SU-DHL-6 (cell line): ENCODE data around the gene ARSB.

ENCODE experiments used
- H2AFZ ChIP-seq: fragments of 200-600 bp; sonication (generic); 2 replicates; pipeline ENCODE4 v1.6.1; 2014; ENCODE audit warnings: low read depth, mild to moderate bottlenecking, moderate library complexity, mixed read lengths, antibody characterized with exemption, low read length; ENCODE audit not compliant: severe bottlenecking
- H3F3A ChIP-seq: fragments of 200-600 bp; shearing (Covaris generic); 2 replicates; pipeline ENCODE4 v1.6.0; 2016; ENCODE audit warnings: antibody characterized with exemption, mild to moderate bottlenecking; ENCODE audit not compliant: insufficient read depth
- H3K27ac ChIP-seq: fragments of 200-600 bp; sonication (generic); 2 replicates; pipeline ENCODE4 v1.5.1; 2016; ENCODE audit warnings: low read depth, mild to moderate bottlenecking, low read length, moderate library complexity, mixed read lengths
- H3K27me3 ChIP-seq: fragments of 200-600 bp; sonication (generic), shearing (Covaris generic); 2 replicates; pipeline ENCODE4 v1.6.0; 2014; ENCODE audit warnings: mild to moderate bottlenecking, low read length
- H3K36me3 ChIP-seq: fragments of 200-600 bp; sonication (generic); 2 replicates; pipeline ENCODE4 v1.6.1; 2014; ENCODE audit warnings: mild to moderate bottlenecking, low read length, mixed read lengths
- H3K4me2 ChIP-seq: fragments of 300-600, 200-600 bp; shearing (Covaris generic), sonication (generic); 2 replicates; pipeline ENCODE4 v1.6.0; 2014; ENCODE audit warnings: low read length, low read depth, mild to moderate bottlenecking; ENCODE audit not compliant: poor library complexity, severe bottlenecking
- H3K4me3 ChIP-seq: fragments of 200-600 bp; sonication (generic); 2 replicates; pipeline ENCODE4 v1.5.1; 2014; ENCODE audit warnings: antibody characterized with exemption, low read length, mild to moderate bottlenecking, mixed read lengths; ENCODE audit not compliant: insufficient read depth, poor library complexity, severe bottlenecking
- H3K79me2 ChIP-seq: fragments of 200-600 bp; sonication (generic); 2 replicates; pipeline ENCODE4 v1.6.1; 2014; ENCODE audit warnings: mild to moderate bottlenecking, low read length, moderate library complexity; ENCODE audit not compliant: insufficient read depth
- H3K9ac ChIP-seq: fragments of 200-600 bp; sonication (generic); 2 replicates; pipeline ENCODE4 v1.7.0; 2014; ENCODE audit warnings: mild to moderate bottlenecking, low read length
- H3K9me2 ChIP-seq: fragments of 200-600 bp; sonication (generic); replicated peaks from 2 replicates; pipeline ENCODE4 v1.6.1; 2014; ENCODE audit warnings: low read length; ENCODE audit not compliant: insufficient read depth
- H3K9me3 ChIP-seq: fragments of 200-600 bp; sonication (generic); 2 replicates; pipeline ENCODE4 v1.6.1; 2014; ENCODE audit warnings: low read length, mixed read lengths; ENCODE audit not compliant: insufficient read depth
- H4K20me1 ChIP-seq: fragments of 200-600 bp; sonication (generic); 2 replicates; pipeline ENCODE4 v1.6.1; 2014; ENCODE audit warnings: low read depth, mild to moderate bottlenecking, antibody characterized with exemption, low read length, moderate library complexity, mixed read lengths
- EZH2phosphoT487 ChIP-seq: fragments of 200-600 bp; sonication (generic), shearing (Covaris generic); conservative IDR thresholded peaks from 2 replicates; pipeline ENCODE4 v1.6.1; 2018; ENCODE audit warnings: mild to moderate bottlenecking, antibody characterized with exemption, low read length, moderate library complexity, mixed read lengths
- TF ChIP-seq, protein P1 (sequence below): fragments of 200-600 bp; sonication (generic); IDR thresholded peaks from one replicate; pipeline ENCODE4 v1.5.1; 2017; ENCODE audit warnings: antibody characterized with exemption, mild to moderate bottlenecking, low read length, moderate library complexity; ENCODE audit not compliant: insufficient read depth, poor library complexity, severe bottlenecking

ARSB gene

DNA sequence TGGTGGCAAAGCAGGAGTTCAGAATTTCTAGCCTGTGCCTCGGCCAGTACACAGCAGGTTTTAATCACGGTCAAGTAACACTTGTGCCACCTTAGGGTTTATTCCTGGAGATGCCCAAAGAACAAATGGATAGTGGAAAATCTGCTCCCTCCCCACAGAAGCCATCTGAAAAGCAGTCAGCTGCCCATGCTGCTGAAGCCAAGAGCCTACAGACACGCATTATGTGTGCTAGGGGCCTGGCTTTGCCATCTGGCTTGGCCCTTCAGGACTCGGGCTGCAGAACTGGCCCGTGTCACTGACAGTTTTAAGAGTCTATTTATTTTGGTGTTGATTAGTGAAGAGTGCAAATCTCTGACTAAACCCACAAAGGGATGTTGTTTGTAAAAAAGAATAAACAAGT lies 11.1 kb downstream of the ARSB start:
- Histone ChIP-seq H3K9ac (no peak overlapping the region), H2AFZ (no peak overlapping the region), H3K4me3 (no peak overlapping the region), H3K36me3 (no peaks in the 10 kb centered on the region), H3K27ac (no peak overlapping the region), H3K27me3 (no peaks in the 10 kb centered on the region), H3K4me2 (no peak overlapping the region), H3K79me2 (no peaks in the 10 kb centered on the region), H3K9me3 (no peaks in the 10 kb centered on the region), H4K20me1 (no peaks in the 10 kb centered on the region), H3F3A (no peaks in the 10 kb centered on the region), H3K9me2 (no peaks in the 10 kb centered on the region)
- TF ChIP-seq EZH2phosphoT487 = no peak
- TF ChIP-seq, protein P1, sequence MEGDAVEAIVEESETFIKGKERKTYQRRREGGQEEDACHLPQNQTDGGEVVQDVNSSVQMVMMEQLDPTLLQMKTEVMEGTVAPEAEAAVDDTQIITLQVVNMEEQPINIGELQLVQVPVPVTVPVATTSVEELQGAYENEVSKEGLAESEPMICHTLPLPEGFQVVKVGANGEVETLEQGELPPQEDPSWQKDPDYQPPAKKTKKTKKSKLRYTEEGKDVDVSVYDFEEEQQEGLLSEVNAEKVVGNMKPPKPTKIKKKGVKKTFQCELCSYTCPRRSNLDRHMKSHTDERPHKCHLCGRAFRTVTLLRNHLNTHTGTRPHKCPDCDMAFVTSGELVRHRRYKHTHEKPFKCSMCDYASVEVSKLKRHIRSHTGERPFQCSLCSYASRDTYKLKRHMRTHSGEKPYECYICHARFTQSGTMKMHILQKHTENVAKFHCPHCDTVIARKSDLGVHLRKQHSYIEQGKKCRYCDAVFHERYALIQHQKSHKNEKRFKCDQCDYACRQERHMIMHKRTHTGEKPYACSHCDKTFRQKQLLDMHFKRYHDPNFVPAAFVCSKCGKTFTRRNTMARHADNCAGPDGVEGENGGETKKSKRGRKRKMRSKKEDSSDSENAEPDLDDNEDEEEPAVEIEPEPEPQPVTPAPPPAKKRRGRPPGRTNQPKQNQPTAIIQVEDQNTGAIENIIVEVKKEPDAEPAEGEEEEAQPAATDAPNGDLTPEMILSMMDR = no peak

DNA sequence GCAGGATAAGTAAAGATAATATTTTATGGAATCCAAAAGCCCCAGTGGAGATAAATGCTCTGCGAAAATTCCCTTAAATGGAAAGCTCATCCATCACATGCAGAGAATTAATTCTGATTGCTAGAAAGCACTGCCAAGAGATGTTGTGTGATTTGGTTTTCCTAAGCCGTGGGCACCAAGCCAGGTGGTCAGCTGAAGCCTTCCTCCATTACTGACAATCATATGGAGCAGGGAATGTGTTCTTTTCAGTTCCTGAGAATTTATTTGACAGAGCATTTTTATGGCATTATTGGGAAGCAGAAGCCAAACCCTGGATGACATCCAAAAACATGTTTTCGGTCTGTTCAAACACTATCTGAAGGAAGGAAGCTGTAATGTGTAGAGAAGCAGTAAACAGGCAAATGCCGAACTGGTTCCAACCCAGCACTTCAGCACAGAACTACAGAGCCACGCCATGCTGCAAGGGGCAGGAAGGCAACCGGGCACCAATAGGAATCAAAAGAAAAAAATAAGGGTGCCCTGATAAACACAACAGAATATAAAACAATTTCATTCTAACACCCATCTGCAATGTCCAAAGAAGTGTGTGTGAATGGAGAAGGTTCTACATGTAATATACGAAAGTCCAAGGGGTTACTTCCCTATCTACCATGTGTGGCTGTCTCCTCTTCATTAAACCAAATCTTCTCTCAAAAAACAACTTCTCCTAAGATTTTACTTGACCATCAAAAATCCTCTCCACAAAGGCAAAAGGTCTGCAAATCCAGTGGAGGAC lies 12.3 kb downstream of the ARSB start:
- Histone ChIP-seq H3K4me3 (no peak overlapping the region), H3K27ac (no peak overlapping the region)

DNA sequence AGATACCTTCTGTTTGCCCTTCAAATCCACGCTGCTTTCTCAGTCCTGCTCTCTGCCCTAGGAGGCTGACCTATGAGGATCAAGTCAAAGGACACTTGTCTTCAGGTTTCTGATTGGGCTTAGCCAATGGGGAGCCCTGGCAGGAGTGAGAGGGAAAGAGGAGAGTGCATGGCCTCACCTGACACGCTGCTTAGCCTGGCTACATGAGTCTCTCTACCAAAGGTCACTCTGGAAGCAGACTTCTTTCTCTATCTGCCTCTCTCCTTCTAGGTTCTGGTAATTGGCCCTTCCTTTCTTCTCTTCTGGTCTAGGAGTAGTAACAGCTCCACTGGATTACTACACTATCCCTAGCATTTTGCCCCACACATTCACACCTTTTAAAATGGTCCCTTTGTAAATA lies 13.1 kb downstream of the ARSB start:
- no peak overlapping the region for H3K4me3 ChIP-seq
- no peaks in the 10 kb centered on the region for H3K36me3 ChIP-seq
- H3K9ac ChIP-seq = no peak overlapping the region
- no peaks in the 10 kb centered on the region for H4K20me1 ChIP-seq
- no peak overlapping the region for H3K4me2 ChIP-seq
- no peaks in the 10 kb centered on the region for H3K27me3 ChIP-seq
- H3F3A ChIP-seq = no peaks in the 10 kb centered on the region
- TF ChIP-seq EZH2phosphoT487 = no peak
- TF ChIP-seq, protein P1 = no peak
- H3K27ac ChIP-seq = no peak overlapping the region
- no peaks in the 10 kb centered on the region for H3K9me2 ChIP-seq
- no peak overlapping the region for H2AFZ ChIP-seq
- no peaks in the 10 kb centered on the region for H3K79me2 ChIP-seq
- H3K9me3 ChIP-seq = no peaks in the 10 kb centered on the region

More for the DNA sequence above, 12.3 kb downstream of the ARSB start:
- TF ChIP-seq, protein P1 = no peak
- no peak for TF ChIP-seq EZH2phosphoT487
- no peak overlapping the region for H2AFZ ChIP-seq
- no peaks in the 10 kb centered on the region for H3K79me2 ChIP-seq
- H3F3A ChIP-seq = no peaks in the 10 kb centered on the region
- no peak overlapping the region for H3K4me2 ChIP-seq
- no peak overlapping the region for H3K9ac ChIP-seq
- no peaks in the 10 kb centered on the region for H3K27me3 ChIP-seq
- no peaks in the 10 kb centered on the region for H4K20me1 ChIP-seq
- no peaks in the 10 kb centered on the region for H3K36me3 ChIP-seq
- no peaks in the 10 kb centered on the region for H3K9me3 ChIP-seq
- H3K9me2 ChIP-seq = no peaks in the 10 kb centered on the region
